Breast epithelium (tissue), 4 donors: ENCODE results near the gene PFKFB2. TPM values are rescaled to one million over a fixed set of nuclear protein-coding genes. Genes with fewer than 3 reads are reported as not detected.

Experiments used
- DNase-seq, 2 donors: peaks; one replicate each; pipeline ENCODE4 v3.0.0-alpha.2; 2019; ENCODE audit warnings: low spot score in 2 of 2
- H3K27ac ChIP-seq, 2 donors: fragments of 200-600 bp; sonication (generic) in 1 of 2; one replicate each; pipeline ENCODE4 v1.5.1; 2016 to 2019; ENCODE audit warnings: mild to moderate bottlenecking in 1 of 2
- H3K27me3 ChIP-seq, 2 donors: fragments of 200-600 bp; sonication (generic) in 1 of 2; one replicate each; pipeline versions ENCODE4 v1.5.1 to v1.6.0; 2017 to 2019; ENCODE audit warnings: control low read depth in 1 of 2, mild to moderate bottlenecking in 1 of 2
- H3K36me3 ChIP-seq: fragments of 200-600 bp; one replicate; pipeline ENCODE4 v1.5.1; 2019
- H3K4me1 ChIP-seq, 2 donors: fragments of 200-600 bp; sonication (generic); one replicate each; pipeline ENCODE4 v1.5.1; 2016 to 2019; ENCODE audit warnings: control low read depth in 1 of 2
- H3K4me3 ChIP-seq, 3 donors: fragments of 200-600 bp; sonication (generic); 1 replicate in 2 of 3; 2 replicates in 1 of 3; pipeline ENCODE4 v1.5.1; 2016 to 2019; ENCODE audit warnings: mild to moderate bottlenecking in 3 of 3, moderate library complexity in 2 of 3
- H3K9me3 ChIP-seq, 2 donors: fragments of 200-600 bp; sonication (generic) in 1 of 2; one replicate each; pipeline ENCODE4 v1.5.1; 2016 to 2019; ENCODE audit warnings: control low read depth in 1 of 2
- CTCF ChIP-seq, 3 donors: fragments of 450-650 bp; IDR thresholded peaks; one replicate each; pipeline ENCODE4 v1.5.1; 2016 to 2017; ENCODE audit warnings: antibody characterized with exemption in 3 of 3, mild to moderate bottlenecking in 3 of 3, moderate library complexity in 3 of 3
- intact Hi-C: fragments of 100-400 bp; cut with DNase I; formaldehyde crosslinking; loops from one replicate; pipeline ENCODE4 v1.15.1; 2023; ENCODE audit warnings: low total_unique reads
- total RNA-seq, 3 donors: library from RNA; depleted of rRNA; stranded (reverse); fragments of >200 nt; gene quantifications; one replicate each; pipeline ENCODE4 v1.1.0, GENCODE V29; 2016

The PFKFB2 gene
- total RNA-seq, 3 donors from 2014 or later = 7.5 to 13.2 (median 8.2) TPM

- no peak for DNase-seq
- Histone ChIP-seq H3K4me1 (no peaks in the 10 kb centered on the region), H3K9me3 (peaks cover 13 to 22% of the 10 kb centered on the region in 2 donors), H3K36me3 (no peaks in the 10 kb centered on the region), H3K4me3 (no peak overlapping the region), H3K27me3 (no peaks in the 10 kb centered on the region), H3K27ac (no peak overlapping the region)
- intact Hi-C loops = no loop called here
- TF ChIP-seq CTCF (IDR thresholded peaks at IDR 0.05) = no peak
These were observed 76.0 kb downstream of the PFKFB2 start for GRCh38 chr1:207129053-207129452.

Other genes starting within 250 kb of the PFKFB2 start
- 1 to 10 TPM in 1 of 3 donors, not detected in 2; 1.5 TPM for gene IL20, start 187.7 kb upstream of the PFKFB2 start, total RNA-seq
- gene IL24, start 155.8 kb upstream of the PFKFB2 start, total RNA-seq = under 1 TPM in 1 of 3 donors, not detected in 2; 0.59 TPM
- gene FCMR, start 131.3 kb upstream of the PFKFB2 start, total RNA-seq = 10 to 100 TPM in 1 of 3 donors, 1 to 10 TPM in 2; 1.1 to 11.0 (median 3.3) TPM
- 100 to 1,000 TPM in 2 of 3 donors, under 1 TPM in 1; 0.16 to 205 (median 123) TPM for gene PIGR, start 106.8 kb upstream of the PFKFB2 start, total RNA-seq
- gene FCAMR, start 82.8 kb upstream of the PFKFB2 start, total RNA-seq = not detected
- gene C1orf116, start 20.5 kb upstream of the PFKFB2 start, total RNA-seq = 10 to 100 TPM in 1 of 3 donors, 1 to 10 TPM in 1, under 1 TPM in 1; under 0.01 to 22.2 (median 5.6) TPM
- 10 to 100 TPM in 1 of 3 donors, 1 to 10 TPM in 2; 6.9 to 13.3 (median 9.2) TPM for gene YOD1, start 2.1 kb upstream of the PFKFB2 start, total RNA-seq
- gene C4BPB, start 35.6 kb downstream of the PFKFB2 start, total RNA-seq = 1 to 10 TPM in 1 of 3 donors, under 1 TPM in 2; 0.80 to 3.1 (median 0.98) TPM
- 1 to 10 TPM in 2 of 3 donors, not detected in 1; 6.4 to 7.5 TPM for gene C4BPA, start 51.0 kb downstream of the PFKFB2 start, total RNA-seq